GM19351 (cell line): Measurements from ENCODE around the gene SYNGR1.

Source experiments
- ATAC-seq: cut with Tn5 transposase; IDR thresholded peaks from one replicate; pipeline ENCODE4 v1.9.1; 2021; ENCODE audit warnings: mild to moderate bottlenecking, moderate library complexity; ENCODE audit not compliant: unreplicated experiment

The SYNGR1 gene

GRCh38 chr22:39428597-39429071 is 78.8 kb downstream of the SYNGR1 start:
- no peak for ATAC-seq

GRCh38 chr22:39429186-39429585 is 79.4 kb downstream of the SYNGR1 start:
- no peak for ATAC-seq

GRCh38 chr22:39429916-39430575 is 80.3 kb downstream of the SYNGR1 start:
- ATAC-seq: no peak

GRCh38 chr22:39430576-39431150 is 80.9 kb downstream of the SYNGR1 start:
- no peak for ATAC-seq

- ATAC-seq: no peak
These were observed 81.5 kb downstream of the SYNGR1 start for GRCh38 chr22:39431216-39431801.

- ATAC-seq: no peak
These were observed 82.0 kb downstream of the SYNGR1 start for GRCh38 chr22:39431821-39432251.

- ATAC-seq: no peak
These were observed 82.6 kb downstream of the SYNGR1 start for GRCh38 chr22:39432361-39432811.

- ATAC-seq: no peak
These were observed 83.9 kb downstream of the SYNGR1 start for GRCh38 chr22:39433476-39434242.

- ATAC-seq: no peak
These were observed 84.5 kb downstream of the SYNGR1 start for GRCh38 chr22:39434243-39434653.

- no peak for ATAC-seq
These were observed 84.9 kb downstream of the SYNGR1 start for GRCh38 chr22:39434721-39435120.
